ENCODE results near the gene PACRG. TPM values are rescaled to one million over a fixed set of nuclear protein-coding genes. Genes with fewer than 3 reads are reported as not detected.

Gene PACRG
- total and polyA plus RNA-seq, 2 donors (not counting 3 experiments of a cell fraction or from before 2014, with no cell fraction given) = 0.08 TPM; not detected in 1

- no peaks in the 10 kb centered on the region for H3K4me1 ChIP-seq (ENCODE audit: control insufficient read depth, extremely low read depth, insufficient read depth, low read length)
- BruUV-seq (replicated peaks) = no TSS peak
- CTCF ChIA-PET = no interaction called here
- H3K9me1 ChIP-seq (replicated peaks; ENCODE audit: control insufficient read depth, extremely low read depth, insufficient read depth, low read length) = no peaks in the 10 kb centered on the region
- no peaks in the 10 kb centered on the region for H4K20me1 ChIP-seq (replicated peaks; ENCODE audit: control insufficient read depth, extremely low read depth, insufficient read depth, low read length)
- H3K4me3 ChIP-seq (replicated peaks in 1 of 3; ENCODE audit: insufficient read depth in 1 of 3, low read depth in 1 of 3, low read length in 3 of 3) = no peak overlapping the region
- no peak for TF ChIP-seq EZH2 (IDR thresholded peaks at IDR 0.05; ENCODE audit: borderline replicate concordance, low read depth, low read length, severe bottlenecking)
- no peak for TF ChIP-seq MYC (IDR thresholded peaks at IDR 0.05; ENCODE audit: low read depth, low read length)
- no peak for TF ChIP-seq CTCF (IDR thresholded peaks at IDR 0.05; ENCODE audit: extremely low read depth in 1 of 2, insufficient read depth in 1 of 2, low read depth in 1 of 2, low read length in 2 of 2)
- TF ChIP-seq POLR2AphosphoS5 (IDR thresholded peaks at IDR 0.05; ENCODE audit: insufficient read depth, low read depth, low read length) = no peak
- no peak for TF ChIP-seq POLR2A (IDR thresholded peaks at IDR 0.05; ENCODE audit: low read depth, low read length)
- no peak for TF ChIP-seq GATA2 (IDR thresholded peaks at IDR 0.05; ENCODE audit: insufficient read depth, insufficient read length, low read depth, low read length)
- TF ChIP-seq JUN (IDR thresholded peaks at IDR 0.05; ENCODE audit: borderline replicate concordance, insufficient read depth, insufficient read length, low read depth) = no peak
- TF ChIP-seq FOS (IDR thresholded peaks at IDR 0.05; ENCODE audit: borderline replicate concordance, insufficient read depth, low read length) = no peak
- TF ChIP-seq MAX (IDR thresholded peaks at IDR 0.05; ENCODE audit: insufficient read depth, insufficient read length) = no peak
- H3K36me3 ChIP-seq (ENCODE audit: control insufficient read depth in 2 of 2, extremely low read depth in 1 of 2, insufficient read depth in 2 of 2, low read length in 2 of 2) = no peaks in the 10 kb centered on the region
- DNase-seq (ENCODE audit: low read depth, low spot score) = no peak
- H3K4me2 ChIP-seq (ENCODE audit: insufficient read depth, low read length) = no peak overlapping the region
- FAIRE-seq = no peak
- H3K79me2 ChIP-seq (ENCODE audit: control insufficient read depth, insufficient read depth, low read length) = no peaks in the 10 kb centered on the region
- no peaks in the 10 kb centered on the region for H3K27me3 ChIP-seq (ENCODE audit: control insufficient read depth in 2 of 2, insufficient read depth in 2 of 2, low read length in 2 of 2)
- POLR2A ChIA-PET = no interaction called here
- intact Hi-C loops (cut with micrococcal nuclease) (no loop called here), dilution Hi-C loops (cut with MboI; ENCODE audit: extremely low pct_ligation_motif_present, low sequenced_read_pairs) (no loop called here)
- no peak overlapping the region for H3K27ac ChIP-seq (ENCODE audit: insufficient read depth, low read depth, low read length)
- H3K9me3 ChIP-seq (replicated peaks; ENCODE audit: control insufficient read depth, insufficient read depth, low read length) = no peaks in the 10 kb centered on the region
- no peak overlapping the region for H3K9ac ChIP-seq (replicated peaks; ENCODE audit: extremely low read depth, insufficient read depth, low read length)
- H2AFZ ChIP-seq (ENCODE audit: low read depth, low read length) = no peak overlapping the region
Observed at GRCh38 chr6:163010145-163010544, 282.4 kb downstream of the PACRG start.
